Lung (tissue), 12 donors: ENCODE measurements around the gene THADA. TPM values are rescaled to one million over a fixed set of nuclear protein-coding genes. Genes with fewer than 3 reads are reported as not detected.

Source experiments
- ATAC-seq: fragments of 200-7000 bp; cut with Tn5 transposase; one replicate; pipeline ENCODE4 v1.9.1; 2020; ENCODE audit warnings: moderate number of reproducible peaks; ENCODE audit not compliant: insufficient read depth, low FRiP score
- DNase-seq, 3 donors: peaks; one replicate each; pipeline ENCODE4 v3.0.0-alpha.2; 2013 to 2017
- H3K27ac ChIP-seq, 2 donors: one replicate each; pipeline ENCODE4 v1.5.1; 2013; ENCODE audit warnings: mild to moderate bottlenecking in 2 of 2, moderate library complexity in 2 of 2, control low read depth in 1 of 2, inconsistent platforms in 1 of 2, low read depth in 1 of 2, low read length in 1 of 2
- H3K27me3 ChIP-seq, 3 donors: one replicate each; pipeline ENCODE4 v1.5.1; 2013; ENCODE audit warnings: low read length in 2 of 3; ENCODE audit not compliant: control insufficient read depth in 3 of 3, insufficient read depth in 3 of 3
- H3K36me3 ChIP-seq, 4 donors: one replicate each; pipeline ENCODE4 v1.5.1; 2013; ENCODE audit warnings: low read length in 4 of 4, mild to moderate bottlenecking in 1 of 4, moderate library complexity in 1 of 4; ENCODE audit not compliant: control insufficient read depth in 4 of 4, insufficient read depth in 4 of 4
- H3K4me1 ChIP-seq, 5 donors: one replicate each; pipeline ENCODE4 v1.5.1; 2013; ENCODE audit warnings: low read length in 5 of 5, mild to moderate bottlenecking in 2 of 5, moderate library complexity in 1 of 5; ENCODE audit not compliant: control insufficient read depth in 5 of 5, insufficient read depth in 5 of 5
- H3K4me3 ChIP-seq: one replicate; pipeline ENCODE4 v1.5.1; 2013; ENCODE audit warnings: mild to moderate bottlenecking, control low read depth, moderate library complexity
- H3K9ac ChIP-seq, 2 donors: one replicate each; pipeline ENCODE4 v1.5.1; 2013; ENCODE audit warnings: low read length in 2 of 2, control low read depth in 1 of 2; ENCODE audit not compliant: insufficient read depth in 1 of 2
- H3K9me3 ChIP-seq, 4 donors: one replicate each; pipeline ENCODE4 v1.5.1; 2013; ENCODE audit warnings: low read length in 3 of 4, mild to moderate bottlenecking in 1 of 4, moderate library complexity in 1 of 4; ENCODE audit not compliant: control insufficient read depth in 4 of 4, insufficient read depth in 3 of 4
- CTCF ChIP-seq: IDR thresholded peaks from 2 replicates; pipeline ENCODE4 v1.5.1; 2012; ENCODE audit warnings: mild to moderate bottlenecking; ENCODE audit errors: control extremely low read depth, extremely low read depth
- WGBS, 2 donors: extraction: QIAGEN DNeasy Blood & Tissue Kit; methylation state at CpG; one replicate each; pipeline ENCODE4 v1.1.7; 2013; 5-methylcytosine and 5-hydroxymethylcytosine counted together
- polyA plus RNA-seq, 2 donors: library from polyadenylated mRNA; stranded (reverse); fragments of 200-250 nt; gene quantifications; one replicate each; pipeline ENCODE4 v1.2.1, GENCODE V29; 2013
- total RNA-seq, 2 donors: library from RNA; depleted of rRNA in 1 of 2; stranded (reverse); fragments of >200 nt in 1 of 2; gene quantifications; one replicate each; pipeline ENCODE4 v1.2.1, GENCODE V29; 2014 to 2021
- donor health status: control.
- donor health status: control.
- donor health status: Bipolar disorder and iron deficiency.
- donor health status: healthy.
- donor health status: DM: yes; HTN: yes; CAD: no.

Gene THADA
- total and polyA plus RNA-seq, 4 donors: 11.3 to 72.5 (median 25.2) TPM

- H3K27me3 ChIP-seq: no peaks in the 10 kb centered on the region
- no peak overlapping the region for H3K4me3 ChIP-seq
- no peak for TF ChIP-seq CTCF
- peaks cover 0 to 1% (median 0%) of the 10 kb centered on the region in 4 donors for H3K36me3 ChIP-seq
- H3K9ac ChIP-seq: no peak overlapping the region
- 69 to 89% methylated on average over 3 of the region's 3 CpGs for WGBS, 2 donors
- H3K27ac ChIP-seq: no peak overlapping the region
- peak in 1 of 3 donors; percentile 70 for DNase-seq
- no peak for ATAC-seq
- H3K4me1 ChIP-seq: peaks cover 0 to 10% (median 0%) of the 10 kb centered on the region in 5 donors
- H3K9me3 ChIP-seq: no peaks in the 10 kb centered on the region
Observed at GRCh38 chr2:43531251-43531650, 64.6 kb downstream of the THADA start.

DNA sequence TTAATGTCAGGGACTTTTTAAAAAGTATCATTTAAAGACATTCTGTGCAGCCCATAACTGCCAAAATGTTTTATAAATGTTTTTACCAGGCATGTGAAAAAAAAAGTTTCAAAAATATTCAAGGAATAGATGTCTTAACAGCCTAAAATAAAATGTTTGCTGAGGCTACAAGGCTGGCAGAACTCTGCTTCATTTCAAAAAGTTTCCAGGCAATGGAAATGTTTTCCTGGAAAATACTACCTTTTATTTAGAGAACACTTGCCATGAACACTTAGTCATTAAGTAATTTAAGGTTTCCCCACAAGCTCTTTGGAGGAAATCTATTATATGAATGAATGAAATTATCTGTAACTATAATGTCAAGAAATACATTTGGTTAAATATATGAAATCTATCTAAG lies 68.8 kb downstream of the THADA start:
- no peak for DNase-seq
- Histone ChIP-seq H3K27me3 (no peaks in the 10 kb centered on the region), H3K4me3 (no peak overlapping the region), H3K27ac (no peak overlapping the region), H3K9ac (no peak overlapping the region), H3K36me3 (peaks cover 0 to 3% (median 0%) of the 10 kb centered on the region in 4 donors), H3K4me1 (peaks cover 0 to 32% (median 0%) of the 10 kb centered on the region in 5 donors), H3K9me3 (peaks cover 0 to 4% (median 0%) of the 10 kb centered on the region in 4 donors)
- TF ChIP-seq CTCF: no peak
- ATAC-seq: no peak

- Histone ChIP-seq H3K36me3 (peaks cover 0 to 3% (median 0%) of the 10 kb centered on the region in 4 donors), H3K27ac (no peak overlapping the region), H3K9ac (no peak overlapping the region), H3K4me1 (peaks cover 0 to 32% (median 0%) of the 10 kb centered on the region in 5 donors), H3K4me3 (no peak overlapping the region), H3K9me3 (peaks cover 0 to 4% (median 0%) of the 10 kb centered on the region in 4 donors), H3K27me3 (no peaks in the 10 kb centered on the region)
- ATAC-seq (no peak), DNase-seq (no peak)
- WGBS, 2 donors: 97 to 100% methylated on average over 1 of the region's 1 CpG
- no peak for TF ChIP-seq CTCF
Observed at GRCh38 chr2:43525506-43525905, 70.3 kb downstream of the THADA start.
